Neutrophil (primary cell): ENCODE measurements around the gene ARHGAP21.

Experiments
- H3K27ac ChIP-seq: fragments of 200-600 bp; sonication (generic); 2 replicates; pipeline ENCODE4 v1.5.1; 2016; ENCODE audit warnings: mild to moderate bottlenecking, moderate library complexity
- H3K27me3 ChIP-seq: fragments of 200-600 bp; sonication (generic); 2 replicates; pipeline ENCODE4 v1.6.0; 2016; ENCODE audit warnings: mild to moderate bottlenecking
- H3K36me3 ChIP-seq: fragments of 200-600 bp; sonication (generic); 2 replicates; pipeline ENCODE4 v1.5.1; 2017
- H3K4me1 ChIP-seq, 2 experiments: fragments of 200-600 bp in 1 of 2; sonication (generic) in 1 of 2; 1 replicate in 1 of 2; 2 replicates in 1 of 2; pipeline versions ENCODE4 v1.5.1 to v1.6.1; 2013 to 2016; ENCODE audit warnings: low read depth in 1 of 2, low read length in 1 of 2, mild to moderate bottlenecking in 1 of 2, moderate library complexity in 1 of 2; ENCODE audit not compliant: control insufficient read depth in 1 of 2, insufficient read depth in 1 of 2
- H3K4me3 ChIP-seq, 2 experiments: fragments of 200-600 bp in 1 of 2; sonication (generic) in 1 of 2; 1 replicate in 1 of 2; 2 replicates in 1 of 2; pipeline ENCODE4 v1.5.1; 2013 to 2016; ENCODE audit warnings: low read depth in 1 of 2, low read length in 1 of 2, mild to moderate bottlenecking in 1 of 2, moderate library complexity in 1 of 2
- H3K9me3 ChIP-seq: fragments of 200-600 bp; sonication (generic); 2 replicates; pipeline ENCODE4 v1.5.1; 2016
- TF ChIP-seq, protein P1 (sequence below): fragments of 200-600 bp; sonication (generic); IDR thresholded peaks from 2 replicates; pipeline ENCODE4 v1.5.1; 2016; ENCODE audit warnings: antibody characterized with exemption

The ARHGAP21 gene

DNA sequence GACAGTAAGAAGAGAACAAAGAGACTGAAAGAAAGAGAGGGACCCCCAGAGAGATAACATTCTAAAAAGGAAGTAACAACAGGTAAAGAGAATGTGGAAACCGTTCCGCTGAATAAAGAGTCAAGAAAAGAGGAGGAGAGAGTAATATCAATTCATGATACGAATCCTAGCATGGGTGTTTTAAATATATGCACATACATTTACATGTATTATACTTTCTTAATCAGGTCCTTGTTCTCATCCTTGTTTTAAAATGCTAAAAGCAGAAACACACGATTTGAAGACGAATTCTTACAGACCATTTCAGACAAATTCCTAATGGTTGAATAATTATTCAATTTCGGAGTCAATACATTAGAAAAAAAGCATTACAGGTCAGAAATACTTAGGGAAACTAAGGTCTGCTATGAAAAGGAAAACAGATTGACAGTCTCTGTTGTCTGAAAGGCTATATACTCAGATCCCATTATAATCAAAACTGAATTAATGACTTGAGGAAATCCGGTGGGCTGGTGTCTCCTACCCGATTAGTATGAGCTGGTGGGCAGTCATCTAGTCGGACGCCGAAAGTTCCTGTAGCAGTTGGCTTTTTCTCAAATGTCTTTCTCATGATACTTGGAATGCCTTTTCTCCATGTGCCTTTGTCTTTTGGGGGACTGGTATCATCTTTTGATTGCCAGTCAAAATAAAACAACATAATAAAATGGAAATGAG lies 127.3 kb downstream of the ARHGAP21 start:
- TF ChIP-seq, protein P1, sequence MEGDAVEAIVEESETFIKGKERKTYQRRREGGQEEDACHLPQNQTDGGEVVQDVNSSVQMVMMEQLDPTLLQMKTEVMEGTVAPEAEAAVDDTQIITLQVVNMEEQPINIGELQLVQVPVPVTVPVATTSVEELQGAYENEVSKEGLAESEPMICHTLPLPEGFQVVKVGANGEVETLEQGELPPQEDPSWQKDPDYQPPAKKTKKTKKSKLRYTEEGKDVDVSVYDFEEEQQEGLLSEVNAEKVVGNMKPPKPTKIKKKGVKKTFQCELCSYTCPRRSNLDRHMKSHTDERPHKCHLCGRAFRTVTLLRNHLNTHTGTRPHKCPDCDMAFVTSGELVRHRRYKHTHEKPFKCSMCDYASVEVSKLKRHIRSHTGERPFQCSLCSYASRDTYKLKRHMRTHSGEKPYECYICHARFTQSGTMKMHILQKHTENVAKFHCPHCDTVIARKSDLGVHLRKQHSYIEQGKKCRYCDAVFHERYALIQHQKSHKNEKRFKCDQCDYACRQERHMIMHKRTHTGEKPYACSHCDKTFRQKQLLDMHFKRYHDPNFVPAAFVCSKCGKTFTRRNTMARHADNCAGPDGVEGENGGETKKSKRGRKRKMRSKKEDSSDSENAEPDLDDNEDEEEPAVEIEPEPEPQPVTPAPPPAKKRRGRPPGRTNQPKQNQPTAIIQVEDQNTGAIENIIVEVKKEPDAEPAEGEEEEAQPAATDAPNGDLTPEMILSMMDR = no peak
- no peaks in the 10 kb centered on the region for H3K4me1 ChIP-seq
- no peak overlapping the region for H3K4me3 ChIP-seq
- H3K27ac ChIP-seq = no peak overlapping the region
- no peaks in the 10 kb centered on the region for H3K27me3 ChIP-seq
- no peaks in the 10 kb centered on the region for H3K9me3 ChIP-seq
- no peaks in the 10 kb centered on the region for H3K36me3 ChIP-seq

DNA sequence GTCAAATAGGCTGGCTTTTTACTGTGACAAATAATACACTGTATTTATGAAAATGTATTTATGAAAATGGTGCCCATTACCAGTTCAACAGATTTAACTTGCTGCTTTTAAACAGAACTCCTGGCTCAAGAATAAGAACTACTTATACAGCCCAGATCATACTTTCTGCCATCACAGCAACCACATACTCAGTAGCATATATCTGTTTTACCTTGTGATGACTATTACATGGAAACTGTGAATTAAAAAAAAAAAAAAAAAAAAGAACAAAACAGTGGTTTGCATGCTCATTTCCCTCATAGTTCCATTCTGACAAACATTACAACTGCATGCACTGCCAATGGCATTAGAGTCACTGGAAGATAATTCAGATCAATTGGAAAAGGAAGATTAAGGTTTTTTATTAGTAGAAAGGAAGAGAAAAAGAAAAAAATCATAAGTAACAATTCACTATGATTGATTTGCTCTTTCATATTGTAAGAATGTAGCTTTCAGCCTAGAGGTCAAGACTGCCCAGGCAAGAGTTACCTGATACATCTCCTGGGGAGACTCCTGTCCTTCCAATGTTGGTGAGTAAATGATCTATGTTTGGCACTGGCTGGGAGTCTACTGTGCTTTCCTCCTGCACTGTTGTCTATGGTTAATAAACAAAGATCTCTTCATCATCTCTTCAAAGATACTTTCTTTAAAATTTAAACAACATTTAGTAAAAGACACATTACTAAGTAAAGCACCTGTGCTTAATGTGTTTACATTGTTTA lies 132.8 kb downstream of the ARHGAP21 start:
- Histone ChIP-seq H3K27ac (no peak overlapping the region), H3K36me3 (no peaks in the 10 kb centered on the region), H3K9me3 (no peaks in the 10 kb centered on the region), H3K27me3 (no peaks in the 10 kb centered on the region), H3K4me3 (no peak overlapping the region), H3K4me1 (no peaks in the 10 kb centered on the region)
- TF ChIP-seq, protein P1 = no peak

DNA sequence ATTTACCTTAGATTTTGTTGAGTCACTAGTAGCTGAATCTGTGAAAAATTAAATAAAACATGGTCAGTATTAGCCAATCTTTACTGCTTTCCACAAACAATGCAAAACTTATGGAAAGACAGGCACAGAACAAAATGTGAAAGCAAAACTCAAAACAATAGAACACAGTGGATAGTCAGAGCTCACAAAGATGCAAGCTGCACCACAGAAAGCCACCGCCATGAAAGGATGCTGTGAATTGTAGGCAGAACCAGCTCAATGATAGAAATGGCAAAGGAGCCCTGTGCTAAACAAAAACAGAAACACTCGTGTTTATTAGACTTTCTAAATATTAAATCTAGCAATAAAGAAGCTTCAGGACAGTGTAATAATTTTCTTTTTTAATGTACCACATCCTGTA lies 134.4 kb downstream of the ARHGAP21 start:
- H3K4me1 ChIP-seq = no peaks in the 10 kb centered on the region
- H3K36me3 ChIP-seq = no peaks in the 10 kb centered on the region
- TF ChIP-seq, protein P1 = no peak
- no peak overlapping the region for H3K4me3 ChIP-seq
- no peak overlapping the region for H3K27ac ChIP-seq
- H3K27me3 ChIP-seq = no peaks in the 10 kb centered on the region
- H3K9me3 ChIP-seq = no peaks in the 10 kb centered on the region

DNA sequence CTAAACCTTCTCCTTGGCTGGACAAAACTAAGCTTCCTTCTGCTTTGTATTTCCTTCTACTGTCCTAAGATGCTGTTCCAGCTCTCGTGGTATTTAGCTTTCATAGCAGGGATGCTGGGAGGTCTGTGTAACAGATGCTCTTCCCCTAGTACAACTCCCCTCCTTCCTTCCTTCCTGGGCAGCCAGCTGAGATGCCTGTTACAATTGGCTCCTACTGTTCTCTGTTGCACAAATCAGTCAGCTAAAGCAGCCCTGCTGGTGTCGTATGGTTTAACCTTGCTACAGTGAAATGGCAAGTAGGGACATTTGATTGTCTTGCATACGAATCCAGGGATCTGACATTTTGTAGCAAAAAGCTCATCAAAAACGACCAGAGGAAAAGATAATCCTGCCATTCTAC lies 143.8 kb downstream of the ARHGAP21 start:
- H3K9me3 ChIP-seq = no peaks in the 10 kb centered on the region
- H3K36me3 ChIP-seq = no peaks in the 10 kb centered on the region
- TF ChIP-seq, protein P1 = no peak
- H3K4me3 ChIP-seq = no peak overlapping the region
- H3K27ac ChIP-seq = no peak overlapping the region
- H3K27me3 ChIP-seq = no peaks in the 10 kb centered on the region
- H3K4me1 ChIP-seq = no peaks in the 10 kb centered on the region

DNA sequence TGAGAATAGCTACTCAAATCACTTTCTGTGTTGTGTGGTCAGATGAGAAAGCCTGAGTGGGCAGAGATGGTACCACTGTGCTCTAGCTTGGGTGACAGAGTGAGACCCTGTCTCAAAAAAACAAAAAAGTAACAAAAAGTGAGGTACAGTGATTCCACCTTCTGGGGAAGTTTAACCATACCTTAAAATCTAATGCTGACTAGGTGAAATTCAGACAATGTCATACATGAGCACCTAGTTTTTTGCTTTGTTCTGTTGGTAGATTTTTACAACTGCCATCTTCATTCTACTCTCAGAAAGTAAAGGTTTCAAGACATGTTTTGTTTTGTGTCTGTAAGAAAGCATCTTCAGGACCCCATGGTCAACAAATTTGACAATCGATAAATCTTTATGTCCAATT lies 144.2 kb downstream of the ARHGAP21 start:
- Histone ChIP-seq H3K27ac (no peak overlapping the region), H3K4me3 (no peak overlapping the region), H3K4me1 (no peaks in the 10 kb centered on the region), H3K9me3 (no peaks in the 10 kb centered on the region), H3K27me3 (no peaks in the 10 kb centered on the region), H3K36me3 (no peaks in the 10 kb centered on the region)
- TF ChIP-seq, protein P1 = no peak
